Kidney capillary endothelial cell (primary cell): ENCODE results near the gene CELF2.

Source experiments
- DNase-seq: peaks from one replicate; pipeline ENCODE4 v3.0.0-alpha.2; 2018; ENCODE audit warnings: low spot score

The CELF2 gene

DNA sequence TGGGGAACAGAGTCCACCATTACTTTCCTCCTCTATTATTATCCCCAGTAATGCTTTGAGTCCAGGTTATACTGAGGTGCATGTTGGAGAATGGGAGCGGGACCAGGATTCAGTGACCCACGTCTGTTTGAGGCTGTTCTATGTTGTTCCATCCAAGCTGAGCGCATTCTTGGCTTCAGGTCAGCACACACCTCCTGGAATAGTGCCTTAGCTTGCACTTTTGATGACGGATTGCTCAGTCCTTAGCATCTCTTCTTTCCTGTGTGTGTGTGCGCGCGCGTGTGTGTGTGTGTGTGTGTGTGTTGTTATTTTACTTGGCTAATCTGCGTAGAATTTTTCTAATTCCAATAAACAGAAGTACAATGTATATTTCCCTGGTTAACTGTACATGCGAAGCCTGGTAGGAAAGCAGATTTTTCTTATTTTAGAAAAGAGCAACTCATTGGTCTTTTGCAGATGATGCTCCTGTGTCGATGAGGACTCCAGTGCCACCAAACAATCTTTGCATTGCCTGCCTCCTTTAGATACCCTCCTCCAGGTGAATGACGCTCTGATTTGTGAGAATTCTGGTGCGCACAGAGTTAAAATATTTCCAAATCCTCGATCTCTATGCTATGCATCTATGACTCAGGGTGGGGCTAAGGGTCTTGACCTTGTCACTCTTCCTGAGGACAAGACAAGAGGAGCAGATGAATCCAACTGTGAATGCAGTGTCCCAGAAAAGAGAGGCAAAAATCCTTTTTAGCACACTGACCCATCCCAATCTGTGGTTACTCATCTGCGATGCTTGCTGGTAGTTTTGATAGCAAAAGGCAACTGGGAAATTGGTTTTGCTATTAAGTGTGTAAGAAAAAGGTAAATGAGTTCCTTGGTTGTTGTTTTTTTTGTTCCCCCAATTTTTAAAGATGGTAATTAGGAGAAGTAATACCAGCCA lies 13.3 kb upstream of the CELF2 start:
- DNase-seq, result no peak

- no peak for DNase-seq
These were observed 11.8 kb upstream of the CELF2 start for GRCh38 chr10:11005725-11006427.

DNA sequence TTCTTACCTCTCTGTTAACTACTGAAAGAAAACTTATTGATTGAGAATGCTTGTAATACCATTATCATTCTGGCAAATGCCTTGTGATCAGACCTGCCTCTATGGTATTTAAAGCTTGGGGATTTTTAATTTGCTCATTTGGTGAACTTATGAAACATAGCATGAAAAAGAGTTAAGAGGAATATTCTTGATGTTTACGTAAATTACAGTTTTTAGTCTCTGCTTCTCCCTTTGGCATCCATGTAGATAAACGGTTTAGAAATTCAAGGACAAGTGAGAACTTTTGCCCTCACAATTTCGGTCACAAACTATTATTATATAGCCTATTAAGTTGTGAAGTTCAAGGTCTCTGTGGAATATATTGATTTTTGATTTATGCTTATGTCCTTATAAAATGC lies 11.2 kb upstream of the CELF2 start:
- DNase-seq, result no peak

- no peak for DNase-seq
These were observed 10.1 kb upstream of the CELF2 start for GRCh38 chr10:11007476-11008020.

DNA sequence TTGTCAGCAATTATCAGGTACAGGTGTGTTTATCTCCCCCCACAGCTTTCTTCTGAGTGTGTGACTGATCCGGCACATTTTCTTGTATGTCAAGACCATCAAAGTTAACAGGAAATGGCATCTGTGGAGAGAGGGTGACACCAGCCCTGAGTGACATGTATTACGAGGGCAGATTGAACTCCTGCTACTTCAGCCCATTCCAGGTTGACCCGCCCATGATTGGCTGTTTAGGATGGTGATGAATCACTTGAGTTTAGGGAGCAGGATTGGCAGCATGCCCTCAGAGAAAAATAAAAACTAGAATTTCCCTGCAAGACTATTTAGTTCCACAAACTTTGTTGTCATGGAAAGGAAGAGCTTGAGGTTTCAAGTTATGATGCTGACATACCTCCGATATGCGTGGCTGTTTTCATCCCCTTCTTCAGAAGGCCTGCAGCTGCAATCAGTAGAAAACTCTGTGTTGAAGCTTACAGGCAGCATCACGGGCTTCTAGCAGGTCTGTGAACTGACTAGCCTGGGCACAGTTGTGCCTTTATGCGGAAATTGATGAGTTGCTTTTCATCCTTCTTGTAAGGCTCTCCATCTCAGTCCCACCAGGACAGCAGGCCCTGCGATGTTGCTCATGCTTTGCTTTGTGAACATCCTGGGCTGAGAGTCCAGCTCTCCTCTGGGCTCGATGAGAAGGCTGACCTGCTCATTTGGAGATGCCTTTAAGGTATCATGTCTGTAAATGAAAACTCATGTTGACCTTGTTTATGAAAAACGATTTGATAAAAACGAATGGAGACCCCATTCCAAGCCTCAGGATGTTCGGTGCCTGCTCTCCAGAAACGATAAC lies 8.0 kb upstream of the CELF2 start:
- DNase-seq, result no peak

DNA sequence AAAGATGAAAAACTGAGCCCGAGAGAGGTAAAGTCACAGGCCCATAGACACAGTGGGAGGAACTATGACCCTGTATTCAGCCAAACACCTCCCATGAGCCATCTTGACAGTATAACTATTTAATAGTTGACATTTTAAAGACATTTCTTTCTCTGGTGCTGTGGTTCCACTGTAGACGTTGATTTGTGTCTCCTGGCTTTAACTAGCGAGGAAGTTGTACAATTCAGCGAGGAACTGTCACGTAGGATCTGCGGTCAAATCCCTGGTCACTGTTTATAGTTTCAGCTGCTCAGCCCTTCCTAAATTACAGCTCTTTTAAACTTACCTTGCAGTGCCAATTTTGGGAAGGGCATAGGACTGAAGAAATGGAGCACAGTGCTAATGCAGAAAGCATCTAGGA lies 7.1 kb upstream of the CELF2 start:
- DNase-seq, result no peak

GRCh38 chr10:11011436-11011835 lies 6.2 kb upstream of the CELF2 start:
- no peak for DNase-seq

DNA sequence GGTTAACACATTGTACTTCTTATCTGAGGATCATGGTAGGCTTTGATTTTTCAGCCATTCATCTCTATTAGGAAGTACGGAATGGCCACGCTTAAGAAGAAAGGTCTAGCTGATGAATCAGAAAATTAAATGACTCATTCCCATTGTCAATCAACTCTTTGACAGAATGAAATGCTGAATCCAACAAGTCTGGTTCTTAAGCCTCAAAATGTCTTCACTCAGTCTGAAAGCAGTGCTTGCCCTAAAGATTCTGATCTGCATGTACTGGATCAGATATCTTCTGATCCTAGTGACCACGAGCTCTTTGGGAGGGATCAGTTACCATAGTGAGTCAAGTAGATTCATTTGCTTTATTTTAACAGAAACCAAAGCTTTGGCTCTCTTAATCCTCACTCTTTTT lies 5.7 kb upstream of the CELF2 start:
- DNase-seq, result no peak

DNA sequence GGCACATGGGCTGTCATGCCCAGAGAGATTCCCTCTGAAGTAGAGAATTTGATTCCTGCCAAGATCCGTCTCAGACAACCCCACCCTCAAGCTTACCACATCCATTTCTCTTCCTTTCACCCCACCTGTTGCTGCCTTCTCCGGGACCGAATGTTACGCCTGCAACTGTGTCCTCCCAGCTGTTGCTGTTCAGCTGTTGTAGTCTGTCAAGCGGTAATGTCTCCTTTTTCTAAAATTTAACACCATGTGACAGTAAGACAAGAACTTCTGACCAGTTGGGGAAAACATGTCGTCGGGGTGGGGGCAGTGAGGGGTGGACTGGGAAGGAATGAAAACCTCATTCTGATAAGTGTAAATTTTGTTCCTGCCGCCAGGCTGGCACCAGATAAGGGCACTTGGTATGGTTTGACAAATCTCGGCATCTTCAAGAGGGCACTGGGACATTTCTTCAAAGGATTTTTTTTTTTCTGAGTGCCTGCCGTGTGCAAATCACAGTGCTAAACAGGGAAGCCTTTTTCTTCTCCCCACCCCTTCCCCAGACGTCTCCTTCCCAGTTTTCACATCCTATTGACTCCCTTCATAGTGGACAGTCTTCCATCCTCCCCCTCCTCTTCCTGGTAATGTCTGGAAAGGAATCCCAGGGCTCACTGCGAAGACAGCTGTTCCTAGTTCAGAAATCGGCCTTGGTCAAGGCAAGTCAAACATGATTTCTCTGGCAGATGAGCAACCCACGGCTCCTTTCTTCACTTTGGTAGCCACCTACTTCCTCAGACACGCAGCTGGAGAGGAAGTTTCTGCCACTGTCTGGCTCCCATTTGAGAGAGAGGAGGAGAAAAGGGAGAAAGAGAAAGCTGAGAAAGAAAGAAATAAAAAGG lies 5.0 kb upstream of the CELF2 start:
- DNase-seq, result no peak

DNA sequence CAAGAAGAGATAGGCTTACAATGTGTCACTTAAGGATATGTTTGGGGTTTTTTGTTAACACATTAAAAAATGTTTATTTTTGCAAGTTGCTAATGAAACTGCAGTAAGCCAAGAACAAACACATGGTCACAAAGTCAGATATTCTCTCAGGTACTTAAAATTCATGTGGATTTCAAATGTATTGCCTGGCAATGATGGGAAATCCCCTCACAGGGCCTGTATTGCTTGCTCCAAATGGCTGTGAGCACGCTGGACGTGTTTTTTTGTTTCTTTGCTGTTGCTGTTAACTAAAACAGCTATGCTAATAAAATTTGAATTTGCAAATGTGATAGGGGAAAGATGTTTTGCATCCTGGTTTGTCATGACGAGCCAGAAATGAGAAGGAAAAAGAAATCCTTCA lies 3.8 kb upstream of the CELF2 start:
- DNase-seq, result no peak

GRCh38 chr10:11014671-11015445 lies 2.8 kb upstream of the CELF2 start:
- no peak for DNase-seq

DNA sequence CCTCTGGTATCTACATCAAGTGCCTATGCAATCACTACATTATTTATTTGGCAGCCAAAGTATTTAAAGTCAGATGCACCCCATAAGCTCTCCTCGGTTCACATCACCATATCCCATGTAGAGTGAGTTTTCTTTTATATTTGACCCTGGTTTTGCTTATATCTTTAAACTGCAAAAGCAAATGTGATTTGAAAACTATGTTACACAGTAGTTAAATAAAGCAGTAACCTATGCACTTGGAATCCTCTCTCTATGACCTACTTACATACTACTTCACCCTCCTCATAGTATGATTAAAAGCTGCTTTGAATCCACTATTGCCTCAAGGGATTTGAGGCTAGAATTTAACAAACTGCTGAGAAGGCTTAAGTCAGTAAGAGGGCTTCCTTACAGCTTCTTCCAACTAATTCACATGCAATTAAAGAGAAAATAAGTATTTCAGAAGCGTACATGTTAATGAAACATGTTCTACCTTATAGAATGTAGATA lies 2.2 kb upstream of the CELF2 start:
- DNase-seq, result no peak

DNA sequence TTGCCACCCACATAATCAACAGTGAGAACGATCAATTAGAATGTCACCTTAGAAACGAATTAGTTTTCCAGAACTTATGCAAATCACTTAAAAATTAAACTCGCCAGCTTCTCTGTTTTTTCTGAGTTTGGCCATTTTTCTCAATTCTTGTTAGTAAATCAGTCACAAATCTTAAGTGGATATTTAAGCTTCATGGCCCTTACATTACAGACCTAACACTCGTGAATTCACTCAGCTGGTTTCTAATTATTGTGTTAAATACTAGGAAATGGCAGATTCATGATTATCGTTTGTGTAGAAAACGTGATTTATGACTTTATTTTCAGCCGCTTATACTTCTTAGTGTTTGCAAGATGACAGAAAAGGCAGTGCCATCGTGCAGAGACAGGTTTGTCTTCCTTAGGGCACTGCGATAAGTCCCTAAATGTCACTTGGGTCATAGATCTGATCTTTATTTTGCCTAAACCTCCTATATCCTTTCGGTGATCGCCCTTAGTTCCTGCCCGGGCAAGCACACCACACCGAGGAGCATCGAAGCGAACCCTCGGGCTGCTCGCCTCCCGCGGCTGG lies 587 bp upstream of the CELF2 start:
- DNase-seq, result no peak

DNA sequence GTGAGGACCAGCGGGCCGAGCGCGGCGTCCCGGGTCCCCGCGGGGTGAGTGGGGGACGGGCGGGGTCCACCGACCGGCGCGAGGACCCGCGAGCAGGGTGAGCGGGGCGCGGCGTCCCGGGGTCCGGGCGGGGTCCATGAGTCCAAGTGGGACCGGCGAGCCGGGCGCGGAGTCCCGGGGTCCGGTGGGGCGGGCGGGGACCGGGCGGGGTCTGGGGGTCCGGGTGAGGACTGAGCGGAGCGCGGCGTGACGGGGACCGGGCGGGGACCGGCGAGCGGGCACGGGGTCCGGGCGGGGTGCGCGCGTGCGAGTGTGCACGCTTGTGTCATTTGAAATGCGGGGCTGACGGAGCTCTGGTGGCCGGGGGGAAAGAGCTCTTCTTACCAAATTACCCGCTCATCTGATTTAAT lies 765 bp downstream of the CELF2 start:
- DNase-seq, result no peak

- DNase-seq, result no peak
These were observed 1.4 kb downstream of the CELF2 start for GRCh38 chr10:11018855-11019631.

GRCh38 chr10:11019724-11020547 lies 2.3 kb downstream of the CELF2 start:
- no peak for DNase-seq

GRCh38 chr10:11020548-11020942 lies 2.9 kb downstream of the CELF2 start:
- DNase-seq, result no peak

DNA sequence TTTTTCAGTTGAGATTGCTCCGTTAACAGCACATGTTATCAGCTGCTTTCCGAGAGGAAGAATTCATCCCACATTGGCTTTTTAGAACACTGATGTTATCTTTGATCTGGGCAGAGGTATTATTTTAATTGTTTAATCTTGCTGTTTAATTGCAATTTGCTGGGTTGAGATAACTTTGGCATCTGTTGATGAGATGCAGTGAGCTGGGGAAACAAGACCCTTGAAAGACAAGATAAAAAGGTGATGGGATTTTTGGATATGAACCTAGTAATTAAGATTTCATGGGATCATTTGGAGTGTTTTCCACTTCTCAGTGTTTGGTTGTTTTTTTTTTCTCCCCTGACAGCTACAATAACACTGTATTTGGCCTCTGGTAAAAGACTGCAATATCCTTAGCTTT lies 4.5 kb downstream of the CELF2 start:
- no peak for DNase-seq
